CD4-positive, alpha-beta T cell treated with Interleukin-17A for 1 hour (primary cell): ENCODE measurements around the gene TNKS2.
"Not testable (repeated sequence)": the region's sequence is repeated elsewhere in the genome, so short reads cannot be mapped to it uniquely, and the experiment has no call there.

ENCODE experiments used
- DNase-seq: peaks from one replicate; pipeline ENCODE4 v3.0.0-alpha.2; 2020

TNKS2 gene

DNA sequence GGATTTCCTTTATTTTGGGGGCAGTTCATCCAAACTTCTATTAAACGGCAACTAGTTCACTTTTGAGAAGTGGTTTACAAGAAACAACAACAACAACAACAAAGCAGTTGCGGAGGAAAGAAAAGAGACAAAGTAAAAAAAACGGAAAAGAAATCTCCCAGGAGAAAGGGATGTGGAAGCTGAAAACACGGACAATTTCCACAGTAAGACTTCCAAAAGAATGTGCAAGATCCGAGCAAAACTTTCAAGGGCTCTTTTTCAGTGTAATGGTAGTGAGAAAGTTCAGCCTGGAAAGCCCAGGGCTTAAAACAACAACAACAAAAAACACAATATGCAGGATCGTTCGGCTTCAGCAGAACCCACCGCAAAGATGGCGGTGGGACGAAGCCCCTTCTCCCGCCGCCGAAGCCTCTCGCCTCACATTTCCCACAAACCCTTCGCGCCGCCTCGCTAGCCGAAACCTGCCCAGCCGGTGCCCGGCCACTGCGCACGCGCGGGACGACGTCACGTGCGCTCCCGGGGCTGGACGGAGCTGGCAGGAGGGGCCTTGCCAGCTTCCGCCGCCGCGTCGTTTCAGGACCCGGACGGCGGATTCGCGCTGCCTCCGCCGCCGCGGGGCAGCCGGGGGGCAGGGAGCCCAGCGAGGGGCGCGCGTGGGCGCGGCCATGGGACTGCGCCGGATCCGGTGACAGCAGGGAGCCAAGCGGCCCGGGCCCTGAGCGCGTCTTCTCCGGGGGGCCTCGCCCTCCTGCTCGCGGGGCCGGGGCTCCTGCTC, at the start of gene TNKS2:
Gene TNKS2 (plus strand): TSS at position 553 of the 775 bp plus-strand sequence. CDS start 265 bp downstream, outside the sequence.
- peak; percentile 93 for DNase-seq

DNA sequence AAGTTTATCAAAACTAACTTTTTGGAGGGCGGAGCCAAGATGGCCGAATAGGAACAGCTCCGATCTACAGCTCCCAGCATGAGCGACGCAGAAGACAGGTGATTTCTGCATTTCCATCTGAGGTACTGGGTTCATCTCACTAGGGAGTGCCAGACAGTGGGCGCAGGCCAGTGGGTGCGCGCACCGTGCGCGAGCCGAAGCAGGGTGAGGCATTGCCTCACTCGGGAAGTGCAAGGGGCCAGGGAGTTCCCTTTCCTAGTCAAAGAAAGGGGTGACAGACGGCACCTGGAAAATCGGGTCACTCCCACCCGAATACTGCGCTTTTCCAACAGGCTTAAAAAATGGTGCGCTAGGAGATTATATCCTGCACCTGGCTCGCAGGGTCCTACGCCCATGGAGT, 48.6 kb upstream of the TNKS2 start:
- not testable (repeated sequence) for DNase-seq

GRCh38 chr10:91756286-91756685, 41.9 kb upstream of the TNKS2 start:
- DNase-seq: no peak

GRCh38 chr10:91758303-91759146, 39.7 kb upstream of the TNKS2 start:
- DNase-seq: peak; percentile 71

DNA sequence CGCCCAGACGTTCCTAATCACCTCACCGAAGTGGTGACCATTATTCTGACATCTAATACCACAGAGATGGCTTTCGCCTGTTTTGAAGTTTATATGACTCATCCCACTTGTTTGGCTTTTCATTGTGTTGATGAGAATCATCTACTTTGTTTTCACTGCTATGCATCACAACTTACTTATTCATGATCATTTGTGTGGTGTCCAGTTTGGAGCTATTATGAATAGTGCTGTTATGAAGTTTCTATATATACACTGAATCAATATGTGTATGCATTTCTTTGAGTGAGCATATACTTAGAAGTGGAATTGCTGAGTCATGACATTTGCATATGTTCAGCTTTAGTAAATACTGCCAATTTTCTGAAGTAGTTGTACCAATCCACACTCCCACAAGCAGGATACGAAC, 38.6 kb upstream of the TNKS2 start:
- no peak for DNase-seq

- no peak for DNase-seq
Observed at GRCh38 chr10:91761721-91762120, 36.5 kb upstream of the TNKS2 start.

- DNase-seq: no peak
Observed at GRCh38 chr10:91762878-91763277, 35.3 kb upstream of the TNKS2 start.

GRCh38 chr10:91766676-91767075, 31.6 kb upstream of the TNKS2 start:
- no peak for DNase-seq

GRCh38 chr10:91768123-91768522, 30.1 kb upstream of the TNKS2 start:
- DNase-seq: no peak

DNA sequence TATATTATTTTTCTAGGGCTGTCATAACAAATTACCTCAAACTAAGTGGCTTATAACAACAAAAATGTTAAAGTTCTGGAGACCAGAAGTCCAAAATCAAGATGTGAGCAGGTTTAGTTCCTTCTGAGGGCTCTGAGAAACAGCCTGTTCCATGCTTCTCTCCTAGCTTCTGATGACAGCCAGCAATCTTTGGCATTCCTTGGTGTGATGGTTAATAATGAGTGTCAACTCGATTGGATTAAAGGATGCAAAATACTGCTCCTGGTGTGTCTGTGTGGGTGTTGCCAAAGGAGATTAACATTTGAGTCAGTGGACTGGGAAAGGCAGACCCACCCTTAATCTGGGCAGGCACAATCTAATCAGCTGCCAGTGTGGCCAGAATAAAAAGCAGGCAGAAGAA, 26.3 kb upstream of the TNKS2 start:
- no peak for DNase-seq

DNA sequence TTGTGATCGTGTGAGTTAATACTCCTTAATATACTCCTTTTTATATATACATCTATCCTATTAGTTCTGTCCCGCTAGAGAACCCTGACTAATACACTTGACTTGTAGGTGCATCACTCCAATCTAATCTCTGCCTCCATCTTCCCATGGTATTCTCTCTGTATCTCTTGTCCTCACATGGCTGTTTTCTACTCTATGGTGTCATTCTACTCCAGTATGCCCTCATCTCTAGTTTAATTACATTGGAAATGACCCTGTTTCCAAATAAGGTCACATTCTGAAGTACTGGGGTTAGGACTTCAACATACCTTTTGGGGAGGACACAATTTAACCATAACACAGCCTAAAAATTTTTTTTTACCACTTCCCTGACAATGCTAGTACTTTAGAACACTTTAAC, 25.8 kb upstream of the TNKS2 start:
- DNase-seq: no peak

DNA sequence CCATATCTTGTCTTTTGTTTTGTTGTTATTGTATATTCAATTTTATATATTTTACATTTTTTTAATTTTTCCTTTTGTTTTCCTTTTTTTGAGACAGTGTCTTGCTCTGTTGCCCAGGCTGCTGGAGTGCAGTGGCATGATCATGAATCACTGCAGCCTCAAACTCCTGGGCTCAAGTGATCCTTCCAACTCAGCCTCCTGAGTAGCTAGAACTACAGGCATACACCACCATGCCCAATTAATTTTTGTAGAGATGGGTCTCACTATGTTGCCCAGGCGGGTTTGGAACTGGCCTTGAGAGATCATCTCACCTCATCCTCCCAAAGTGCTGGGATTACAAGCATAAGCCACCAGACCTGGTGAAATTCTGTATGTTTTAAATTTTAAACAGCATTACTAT, 25.4 kb upstream of the TNKS2 start:
- DNase-seq: no peak

DNA sequence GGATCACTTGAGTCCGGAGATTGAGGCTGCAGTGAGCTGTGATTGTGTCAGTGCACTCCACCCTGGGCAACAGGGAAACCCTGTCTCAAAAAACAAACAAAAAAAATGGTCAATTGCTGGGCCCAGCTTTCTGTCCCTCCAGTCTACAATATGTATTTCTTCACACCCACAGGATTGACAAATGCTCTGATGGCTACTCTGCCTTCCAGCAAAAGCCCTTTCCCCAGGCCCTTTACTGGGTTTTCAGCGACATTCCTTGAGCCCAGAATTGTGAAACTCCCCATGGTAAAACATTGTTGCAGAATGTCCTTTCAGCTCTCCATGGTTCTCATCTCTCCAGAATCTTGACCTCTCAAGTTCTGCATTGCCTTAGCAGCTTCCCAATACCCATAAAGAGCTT, 23.7 kb upstream of the TNKS2 start:
- no peak for DNase-seq

- DNase-seq: no peak
Observed at GRCh38 chr10:91775731-91776130, 22.5 kb upstream of the TNKS2 start.

DNA sequence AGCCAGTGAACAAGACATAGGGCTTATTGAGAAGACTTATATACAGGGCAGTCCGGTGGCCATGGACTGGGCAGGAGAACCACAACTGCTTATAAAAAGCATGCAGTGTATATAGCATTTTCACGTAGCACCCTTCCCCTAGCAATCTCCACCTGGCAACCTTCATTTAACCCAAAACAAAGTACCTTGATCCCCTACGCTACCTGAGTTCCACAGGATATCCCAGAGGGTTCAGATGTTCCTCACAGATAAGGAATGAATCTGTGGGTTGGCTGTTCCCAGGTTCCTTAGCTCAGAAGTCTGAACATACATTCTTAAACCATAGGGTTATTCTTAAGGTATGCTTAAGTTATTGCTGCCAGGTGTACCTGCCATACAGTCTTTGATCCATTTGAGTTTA, 22.0 kb upstream of the TNKS2 start:
- DNase-seq: no peak

GRCh38 chr10:91778485-91778884, 19.7 kb upstream of the TNKS2 start:
- no peak for DNase-seq

DNA sequence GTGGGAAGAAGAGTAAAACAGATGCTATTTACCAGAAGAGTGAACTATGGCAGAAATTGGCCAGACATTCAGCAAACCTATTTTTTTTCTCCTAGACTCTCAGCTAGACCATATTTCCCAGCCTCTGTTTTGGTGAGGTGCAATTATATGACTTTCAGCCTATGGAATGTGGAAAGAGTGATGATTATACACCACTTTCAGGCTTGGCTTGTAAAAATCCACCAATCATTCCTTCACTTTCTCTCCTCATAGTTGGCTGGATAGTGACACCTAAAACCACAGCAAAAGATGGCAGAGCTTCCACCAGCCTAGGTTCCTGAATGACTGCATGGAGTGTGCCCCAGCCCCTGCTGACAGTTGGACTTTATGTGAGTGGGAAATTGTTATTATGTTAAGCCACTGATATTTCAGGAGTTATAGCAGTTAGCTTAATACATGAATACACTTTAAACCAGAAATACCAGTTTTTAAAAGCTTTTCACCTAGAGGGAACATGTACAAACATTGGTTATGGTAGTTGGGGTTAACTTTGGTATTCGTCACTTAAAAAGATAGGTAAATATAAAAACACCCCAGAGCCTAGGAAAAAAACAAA, 19.1 kb upstream of the TNKS2 start:
- no peak for DNase-seq

DNA sequence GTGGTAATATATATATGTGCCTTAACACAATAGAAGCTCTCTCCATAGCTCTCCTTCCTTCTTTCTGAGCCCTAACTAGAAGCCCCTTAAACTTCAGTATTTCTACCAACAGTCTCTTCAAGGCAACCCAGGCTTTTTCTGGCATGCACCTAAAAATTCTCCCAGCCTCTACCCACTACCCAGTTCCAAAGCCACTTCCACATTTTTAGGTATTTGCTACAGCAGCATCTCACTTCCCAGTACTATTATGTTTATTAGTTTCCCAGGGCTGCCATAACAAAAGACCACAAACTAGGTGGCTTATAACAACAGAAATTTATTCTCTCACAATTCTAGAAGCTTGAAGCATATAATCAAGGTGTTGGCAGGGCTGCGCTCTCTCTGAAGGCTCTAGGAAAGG, 15.7 kb upstream of the TNKS2 start:
- no peak for DNase-seq

DNA sequence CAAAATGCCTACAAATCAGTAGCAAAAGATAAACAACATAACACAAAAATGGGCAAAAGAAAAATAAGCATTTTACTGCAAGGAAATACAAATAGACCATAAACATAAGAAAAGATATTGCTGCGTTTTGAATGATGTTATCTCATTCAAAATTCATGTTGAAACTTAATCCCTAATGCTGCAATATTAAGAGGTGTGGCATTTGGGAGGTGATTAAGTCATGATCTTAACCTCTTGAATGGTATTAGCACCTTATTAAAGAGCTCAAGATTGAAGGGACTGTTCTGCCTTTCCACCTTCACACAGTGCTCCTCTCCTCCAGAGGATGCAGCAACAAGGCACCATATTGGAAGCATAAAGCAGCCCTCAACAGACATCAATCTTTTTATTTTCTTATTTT, 12.4 kb upstream of the TNKS2 start:
- DNase-seq: no peak

DNA sequence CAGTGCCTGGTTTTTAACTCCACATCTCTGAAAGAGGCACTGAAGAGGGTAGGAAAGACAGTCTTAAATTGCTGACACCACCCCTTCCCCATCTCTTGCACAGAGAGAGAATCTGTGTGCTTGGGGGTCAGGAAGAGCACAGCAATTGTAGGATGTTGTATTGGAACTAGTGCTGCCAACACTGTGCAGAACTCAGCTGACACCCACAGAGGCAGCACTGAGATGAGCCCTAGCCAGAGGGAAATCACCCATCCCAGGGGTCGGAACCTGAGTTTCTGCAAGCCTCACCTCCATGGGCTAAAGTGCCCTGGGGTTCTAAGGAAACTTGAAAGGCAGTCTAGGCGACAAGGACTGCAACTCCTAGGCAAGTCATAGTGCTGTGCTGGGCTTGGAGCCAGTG, 11.0 kb upstream of the TNKS2 start:
- DNase-seq: no peak

GRCh38 chr10:91787810-91788209, 10.4 kb upstream of the TNKS2 start:
- DNase-seq: no peak

DNA sequence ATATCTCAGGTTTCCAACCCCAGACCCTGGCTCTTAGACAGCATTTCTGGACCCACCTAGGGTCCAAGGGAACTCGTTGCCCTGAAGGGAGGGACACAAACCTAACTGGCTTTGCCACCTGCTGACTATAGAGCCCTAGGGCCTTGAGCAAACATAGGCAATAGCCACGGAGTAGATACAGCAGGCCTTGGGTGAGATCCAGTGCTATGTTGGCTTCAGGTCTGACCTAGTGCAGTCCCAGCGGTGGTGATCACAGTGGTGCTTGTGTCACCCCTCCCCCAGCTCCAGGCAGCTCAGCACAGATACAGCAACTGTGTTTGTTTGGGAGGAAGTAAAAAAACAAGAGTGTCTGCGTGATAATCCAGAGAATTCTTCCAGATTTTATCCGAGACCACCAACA, 9.7 kb upstream of the TNKS2 start:
- DNase-seq: no peak

DNA sequence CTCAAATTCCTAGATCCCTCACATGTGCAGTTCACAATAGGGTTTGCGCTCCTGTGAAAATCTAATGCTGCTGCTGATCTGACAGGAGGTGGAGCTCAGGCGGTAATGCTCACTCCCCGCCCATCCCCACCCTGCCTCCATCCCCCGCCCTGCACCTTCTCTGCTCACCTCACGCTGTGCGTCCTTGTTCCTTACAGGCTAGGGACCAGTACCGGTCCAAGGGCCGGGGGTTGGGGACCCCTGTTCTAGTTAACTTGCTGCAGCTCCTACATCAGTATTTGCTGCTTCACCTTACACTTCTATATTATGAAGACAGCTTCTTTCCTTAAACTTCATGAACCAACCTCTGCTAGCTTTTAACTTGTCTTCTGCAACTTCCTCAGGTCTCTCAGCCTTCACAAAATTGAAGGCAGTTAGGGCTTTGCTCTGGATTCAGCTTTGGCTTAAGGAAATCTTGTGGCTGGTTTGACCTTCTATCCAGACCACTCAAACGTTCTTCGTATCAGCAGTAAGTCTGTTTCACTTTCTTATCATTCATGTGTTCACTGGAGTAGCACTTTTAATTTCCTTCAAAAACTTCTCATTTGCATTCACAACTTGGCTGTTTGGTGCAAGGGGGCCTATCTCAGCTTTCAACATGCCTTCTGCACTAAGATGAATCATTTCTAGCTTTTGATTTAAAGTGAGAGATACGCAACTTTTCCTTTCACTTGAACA, 1.7 kb upstream of the TNKS2 start:
- DNase-seq: peak; percentile 60
